HG02759 (cell line): ENCODE data around the gene BLID.

Experiments
- ATAC-seq: cut with Tn5 transposase; IDR thresholded peaks from one replicate; pipeline ENCODE4 v1.9.1; 2021; ENCODE audit warnings: mild to moderate bottlenecking, moderate library complexity; ENCODE audit not compliant: unreplicated experiment

BLID gene

GRCh38 chr11:122140500-122140899 lies 24.5 kb upstream of the BLID start:
- ATAC-seq = no peak

GRCh38 chr11:122139595-122139866 lies 23.5 kb upstream of the BLID start:
- ATAC-seq = no peak

GRCh38 chr11:122138744-122139594 lies 23.0 kb upstream of the BLID start:
- no peak for ATAC-seq

- no peak for ATAC-seq
Observed at GRCh38 chr11:122137078-122137793, 21.2 kb upstream of the BLID start.

- no peak for ATAC-seq
Observed at GRCh38 chr11:122131126-122131525, 15.1 kb upstream of the BLID start.

- no peak for ATAC-seq
Observed at GRCh38 chr11:122128146-122128545, 12.1 kb upstream of the BLID start.

GRCh38 chr11:122127020-122127419 lies 11.0 kb upstream of the BLID start:
- no peak for ATAC-seq

GRCh38 chr11:122126024-122126688 lies 10.1 kb upstream of the BLID start:
- no peak for ATAC-seq

GRCh38 chr11:122123263-122123929 lies 7.4 kb upstream of the BLID start:
- no peak for ATAC-seq

- ATAC-seq = no peak
Observed at GRCh38 chr11:122122179-122122578, 6.2 kb upstream of the BLID start.

GRCh38 chr11:122120096-122120495 lies 4.1 kb upstream of the BLID start:
- no peak for ATAC-seq

- ATAC-seq = no peak
Observed at GRCh38 chr11:122116591-122116990, 576 bp upstream of the BLID start.

GRCh38 chr11:122114976-122115375 lies 1.0 kb downstream of the BLID start:
- ATAC-seq = no peak

GRCh38 chr11:122113836-122114825 lies 1.9 kb downstream of the BLID start:
- no peak for ATAC-seq

GRCh38 chr11:122112470-122113365 lies 3.3 kb downstream of the BLID start:
- no peak for ATAC-seq

GRCh38 chr11:122109932-122110331 lies 6.1 kb downstream of the BLID start:
- no peak for ATAC-seq

- ATAC-seq = no peak
Observed at GRCh38 chr11:122108828-122109227, 7.2 kb downstream of the BLID start.

GRCh38 chr11:122108192-122108799 lies 7.7 kb downstream of the BLID start:
- ATAC-seq = no peak

- ATAC-seq = no peak
Observed at GRCh38 chr11:122107566-122107965, 8.4 kb downstream of the BLID start.
